GM21515 (cell line): ENCODE results near the gene JOSD2.

Source experiments
- ATAC-seq: cut with Tn5 transposase; IDR thresholded peaks from one replicate; pipeline ENCODE4 v1.9.1; 2021; ENCODE audit not compliant: unreplicated experiment

The JOSD2 gene

DNA sequence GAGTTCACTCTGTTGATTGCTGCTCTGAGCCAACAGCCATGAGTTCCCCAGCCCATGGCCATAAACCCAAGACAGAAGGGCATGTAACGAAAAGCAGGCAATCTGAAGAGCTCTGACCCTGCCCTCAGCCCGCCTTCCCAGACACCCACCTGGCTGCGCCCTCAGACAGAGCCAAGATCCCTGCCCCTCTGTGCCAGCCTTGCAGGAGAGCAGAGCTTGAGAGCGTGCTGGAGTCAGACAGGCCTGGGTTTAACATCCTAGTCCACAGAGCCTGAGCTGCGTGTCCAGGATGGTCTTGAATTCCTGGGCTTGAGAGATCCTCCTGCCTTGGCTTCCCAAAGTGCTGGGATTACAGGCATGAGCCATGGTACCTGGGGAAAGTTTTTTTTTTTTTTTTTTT lies 53.7 kb downstream of the JOSD2 start:
- no peak for ATAC-seq
